GM19397 (cell line): ENCODE results near the gene LANCL3.
"Not testable (repeated sequence)": the region's sequence is repeated elsewhere in the genome, so short reads cannot be mapped to it uniquely, and the experiment has no call there.

Source experiments
- ATAC-seq: cut with Tn5 transposase; IDR thresholded peaks from one replicate; pipeline ENCODE4 v1.9.1; 2021; ENCODE audit warnings: mild to moderate bottlenecking, moderate library complexity; ENCODE audit not compliant: unreplicated experiment

LANCL3 gene

GRCh38 chrX:37571426-37572107 lies at the start of gene LANCL3:
TSS of gene LANCL3 (plus strand) at chrX:37571661. CDS start at chrX:37571871, 210 bp downstream.
- not testable (repeated sequence) for ATAC-seq

- ATAC-seq = not testable (repeated sequence)
Observed at GRCh38 chrX:37523673-37524072, 47.8 kb upstream of the LANCL3 start.

DNA sequence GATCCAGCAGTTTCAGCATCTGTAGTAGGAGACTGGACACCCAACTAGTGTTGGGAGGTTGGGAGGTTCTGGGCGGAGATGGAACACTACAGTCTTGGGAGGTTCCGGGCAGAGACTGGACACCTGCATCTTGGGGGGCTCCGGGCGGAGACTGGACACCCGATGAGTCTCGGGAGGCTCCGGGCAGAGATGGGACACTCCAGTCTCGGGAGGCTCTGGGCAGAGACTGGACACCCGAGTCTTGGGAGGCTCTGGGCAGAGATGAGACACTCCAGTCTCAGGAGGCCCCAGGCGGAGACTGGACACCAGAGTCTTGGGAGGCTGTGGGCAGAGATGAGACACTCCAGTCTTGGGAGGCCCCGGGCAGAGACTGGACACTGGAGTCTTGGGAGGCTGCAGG lies 29.5 kb upstream of the LANCL3 start:
- ATAC-seq = no peak

GRCh38 chrX:37542791-37543190 lies 28.7 kb upstream of the LANCL3 start:
- ATAC-seq = no peak

- ATAC-seq = no peak
Observed at GRCh38 chrX:37543324-37543723, 28.1 kb upstream of the LANCL3 start.

- not testable (repeated sequence) for ATAC-seq
Observed at GRCh38 chrX:37544531-37544930, 26.9 kb upstream of the LANCL3 start.

- ATAC-seq = no peak
Observed at GRCh38 chrX:37545066-37545465, 26.4 kb upstream of the LANCL3 start.

DNA sequence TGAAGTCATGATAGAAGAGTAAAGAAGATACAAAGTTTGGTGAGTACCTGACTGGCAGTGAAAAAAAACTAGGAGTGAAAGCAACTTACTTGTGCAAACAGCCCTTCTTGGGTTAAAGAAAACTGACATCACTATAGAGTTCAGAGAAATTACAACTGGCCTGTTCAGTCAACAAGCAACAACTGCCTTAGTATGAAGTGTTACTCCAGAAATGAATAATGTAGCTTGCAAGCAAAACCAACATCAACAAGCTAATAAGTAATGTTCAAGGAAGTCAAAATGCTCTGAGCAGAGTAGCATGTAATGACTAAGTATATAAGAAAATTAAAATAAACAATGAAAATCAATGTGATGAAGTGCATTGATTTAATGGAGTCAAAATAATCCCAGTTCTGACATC lies 21.8 kb upstream of the LANCL3 start:
- ATAC-seq = not testable (repeated sequence)

- ATAC-seq = no peak
Observed at GRCh38 chrX:37553476-37553875, 18.0 kb upstream of the LANCL3 start.

- ATAC-seq = not testable (repeated sequence)
Observed at GRCh38 chrX:37565254-37565653, 6.2 kb upstream of the LANCL3 start.

- not testable (repeated sequence) for ATAC-seq
Observed at GRCh38 chrX:37570349-37570748, 1.1 kb upstream of the LANCL3 start.

- not testable (repeated sequence) for ATAC-seq
Observed at GRCh38 chrX:37572108-37572587, 687 bp downstream of the LANCL3 start.

DNA sequence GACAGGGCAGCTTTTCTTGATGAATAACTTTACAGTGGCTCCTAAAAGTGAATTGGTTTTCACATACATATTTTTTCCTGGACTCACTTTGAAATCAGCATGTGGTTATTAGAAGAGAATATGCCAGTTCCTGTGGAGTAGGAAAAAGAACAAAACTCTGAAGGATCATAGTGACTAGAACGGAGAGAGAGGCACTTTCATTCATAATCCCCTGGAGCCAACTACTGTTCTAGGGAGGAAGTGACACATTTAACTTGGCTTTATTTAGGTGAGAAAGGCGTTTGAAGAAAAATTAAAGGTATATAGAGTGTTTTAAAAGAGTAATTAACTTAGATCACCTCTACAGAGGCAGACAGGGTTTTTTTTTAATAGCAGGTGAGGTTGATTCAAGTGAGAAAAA lies 1.7 kb downstream of the LANCL3 start:
- not testable (repeated sequence) for ATAC-seq

- no peak for ATAC-seq
Observed at GRCh38 chrX:37578045-37578444, 6.6 kb downstream of the LANCL3 start.

- ATAC-seq = no peak
Observed at GRCh38 chrX:37580080-37580479, 8.6 kb downstream of the LANCL3 start.

DNA sequence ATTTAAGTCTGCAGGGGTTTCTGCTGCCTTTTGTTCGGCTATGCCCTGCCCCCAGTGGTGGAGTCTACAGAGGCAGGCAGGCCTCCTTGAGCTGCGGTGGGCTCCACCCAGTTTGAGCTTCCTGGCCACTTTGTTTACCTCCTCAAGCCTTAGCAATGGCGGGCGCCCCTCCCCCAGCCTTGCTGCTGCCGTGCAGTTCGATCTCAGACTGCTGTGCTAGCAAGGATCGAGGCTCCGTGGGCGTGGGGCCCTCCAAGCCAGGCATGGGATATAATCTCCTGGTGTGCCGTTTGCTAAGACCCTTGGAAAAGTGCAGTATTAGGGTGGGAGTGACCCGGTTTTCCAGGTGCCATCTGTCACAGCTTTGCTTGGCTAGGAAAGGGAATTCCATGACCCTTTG lies 15.9 kb downstream of the LANCL3 start:
- ATAC-seq = not testable (repeated sequence)

GRCh38 chrX:37590047-37590446 lies 18.6 kb downstream of the LANCL3 start:
- ATAC-seq = no peak

- no peak for ATAC-seq
Observed at GRCh38 chrX:37594755-37595382, 23.4 kb downstream of the LANCL3 start.

DNA sequence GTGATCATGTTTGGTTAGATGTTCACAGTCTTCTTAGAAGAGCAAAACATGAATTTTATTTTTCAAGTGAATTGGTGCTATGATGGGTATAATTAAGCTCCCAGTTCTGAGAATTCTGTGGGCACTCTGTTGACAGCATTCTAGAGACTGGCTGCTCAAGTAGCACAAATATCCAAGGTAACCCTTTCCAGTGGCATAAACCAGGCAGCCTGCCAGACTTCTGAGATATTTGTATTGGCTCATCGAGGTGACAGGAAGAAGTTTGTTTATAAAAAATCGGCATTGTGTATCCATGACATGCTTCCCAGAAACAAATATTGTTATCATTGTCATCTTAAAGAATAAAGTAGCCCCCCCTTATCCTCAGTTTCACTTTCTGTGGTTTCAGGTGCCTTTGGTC lies 28.3 kb downstream of the LANCL3 start:
- no peak for ATAC-seq

- no peak for ATAC-seq
Observed at GRCh38 chrX:37603938-37604409, 32.5 kb downstream of the LANCL3 start.

DNA sequence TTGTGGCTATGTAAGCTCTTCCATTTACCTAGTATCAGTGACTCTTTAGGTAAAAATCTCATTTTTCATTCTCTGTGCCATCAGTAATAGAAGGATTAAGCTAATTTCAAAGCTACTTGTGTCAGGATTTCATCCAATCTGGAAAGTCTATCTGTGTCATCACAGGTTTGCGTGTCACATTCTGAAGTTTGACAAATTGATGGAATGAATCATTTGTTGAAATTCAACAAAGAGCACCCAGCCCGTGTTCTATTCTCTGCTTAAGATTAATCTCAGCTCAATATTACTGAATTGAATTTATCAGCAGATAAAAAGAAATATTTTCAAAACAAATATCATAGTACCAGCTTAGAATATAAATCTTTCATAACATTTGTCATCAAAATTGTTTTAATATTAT lies 35.8 kb downstream of the LANCL3 start:
- ATAC-seq = no peak

GRCh38 chrX:37608156-37608555 lies 36.7 kb downstream of the LANCL3 start:
- no peak for ATAC-seq
